ENCODE results near the gene TLR6.

TLR6 gene

DNA sequence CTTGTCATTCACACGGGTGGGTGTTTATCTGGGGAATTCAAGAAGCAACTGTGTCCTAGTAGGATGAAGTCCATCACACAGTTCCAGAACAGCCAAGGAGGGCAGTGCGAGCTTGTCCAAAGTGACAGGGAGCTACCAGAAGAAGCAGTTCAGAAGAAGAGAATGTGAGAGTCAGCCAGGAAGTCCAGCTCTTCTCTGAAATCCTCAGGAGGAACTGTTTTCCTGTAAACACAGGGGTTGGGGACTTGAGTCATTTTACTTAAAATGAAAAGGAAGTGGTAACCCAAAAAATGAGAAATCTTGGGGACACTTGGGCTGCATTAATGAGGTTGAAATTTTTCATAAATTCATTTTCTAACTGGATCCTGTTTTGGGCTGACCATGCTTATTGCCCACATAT is 65.6 kb downstream of the TLR6 start:
- no peak overlapping the region for H3K4me3 ChIP-seq (replicated peaks; ENCODE audit: low read depth, low read length)
- no peak for TF ChIP-seq CTCF (IDR thresholded peaks at IDR 0.05; ENCODE audit: low read length, missing control alignments)

GRCh38 chr4:38788317-38788716 is 68.3 kb downstream of the TLR6 start:
- DNase-seq (ENCODE audit: low read depth): peak; percentile 62
- no peak overlapping the region for H3K4me3 ChIP-seq (replicated peaks; ENCODE audit: low read depth, low read length)
- no peak for TF ChIP-seq CTCF (IDR thresholded peaks at IDR 0.05; ENCODE audit: low read length, missing control alignments)

More for the DNA sequence above, 65.6 kb downstream of the TLR6 start:
- DNase-seq (ENCODE audit: low read depth): no peak

DNA sequence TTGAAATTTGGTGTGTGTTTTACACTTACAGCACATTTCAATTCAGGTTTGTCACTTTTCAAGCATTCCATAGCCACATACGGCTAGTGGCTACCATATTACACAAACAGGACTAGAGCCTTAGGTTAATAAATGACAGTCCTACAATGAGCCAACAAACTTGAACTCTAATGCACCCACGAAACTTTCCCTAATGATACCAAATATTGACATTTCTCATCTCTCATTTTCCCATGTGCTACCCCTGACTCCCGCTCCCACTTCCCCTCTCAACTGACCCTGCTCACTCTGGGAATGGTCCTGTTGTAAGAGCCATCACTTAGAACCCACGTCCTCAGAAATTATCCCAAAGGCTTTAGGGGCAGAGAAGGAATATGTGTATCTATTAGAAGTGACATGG is 68.9 kb downstream of the TLR6 start:
- no peak for DNase-seq (ENCODE audit: low read depth)
- no peak for TF ChIP-seq CTCF (IDR thresholded peaks at IDR 0.05; ENCODE audit: low read length, missing control alignments)
- no peak overlapping the region for H3K4me3 ChIP-seq (replicated peaks; ENCODE audit: low read depth, low read length)

DNA sequence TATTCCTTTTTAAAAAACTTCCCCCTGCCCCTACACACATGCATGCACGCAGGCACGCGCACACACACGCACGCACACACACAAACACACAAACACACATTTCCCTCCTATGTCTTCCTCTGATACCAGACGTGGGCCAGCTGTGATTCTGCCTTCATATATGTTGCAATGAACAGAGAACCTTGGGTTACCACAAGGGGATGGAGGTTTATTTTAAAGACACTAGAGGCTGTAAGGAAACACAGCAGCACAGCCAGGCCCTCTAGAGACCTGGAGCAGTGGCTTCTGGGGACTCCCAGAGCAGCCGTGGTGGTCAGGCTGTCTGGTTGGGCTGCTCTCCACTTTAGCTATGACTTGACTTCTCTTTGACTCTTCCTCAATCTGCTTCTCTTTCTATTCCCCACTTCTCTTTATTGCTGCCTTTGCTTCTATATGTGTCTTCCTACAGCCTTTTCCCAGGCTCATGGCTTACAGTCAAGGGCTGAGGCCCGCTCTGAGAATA is 70.7 kb downstream of the TLR6 start:
- no peak overlapping the region for H3K4me3 ChIP-seq (replicated peaks; ENCODE audit: low read depth, low read length)
- no peak for TF ChIP-seq CTCF (IDR thresholded peaks at IDR 0.05; ENCODE audit: low read length, missing control alignments)
- DNase-seq (ENCODE audit: low read depth): no peak

DNA sequence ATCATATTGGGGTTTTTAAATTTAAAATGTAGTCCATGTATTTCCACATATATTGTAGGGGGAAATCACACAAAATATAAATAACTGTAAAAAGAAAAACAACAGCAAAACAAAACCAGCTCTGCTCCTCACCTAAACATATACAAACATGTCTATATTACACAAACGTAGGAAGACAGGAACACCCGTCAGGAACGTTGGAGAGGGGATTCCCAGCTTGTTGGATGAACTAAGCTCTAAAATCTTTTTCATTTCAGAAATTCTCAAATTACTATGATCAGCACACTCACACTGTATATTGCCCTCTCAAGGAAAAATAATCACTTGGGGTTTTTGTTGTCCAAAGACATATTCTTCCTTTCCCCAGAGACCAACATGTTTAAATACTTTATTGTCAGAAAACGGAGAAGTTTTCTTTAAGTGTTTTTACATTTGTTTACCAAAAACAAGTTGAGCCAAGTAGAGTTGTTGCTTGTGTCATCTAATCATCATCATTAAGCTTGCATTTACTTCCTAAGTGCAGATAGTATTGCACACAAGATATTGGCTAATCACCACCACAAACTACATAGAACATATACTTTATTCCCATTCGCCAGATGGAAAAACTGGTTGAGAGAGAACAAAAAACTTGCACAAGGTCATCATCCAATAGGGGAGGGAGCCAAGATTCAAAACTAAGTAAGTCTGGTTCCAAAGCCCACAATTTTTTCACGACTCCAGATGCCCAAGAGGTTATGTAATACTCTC is 71.4 kb downstream of the TLR6 start:
- no peak for DNase-seq (ENCODE audit: low read depth)
- TF ChIP-seq CTCF (IDR thresholded peaks at IDR 0.05; ENCODE audit: low read length, missing control alignments): no peak
- H3K4me3 ChIP-seq (replicated peaks; ENCODE audit: low read depth, low read length): no peak overlapping the region

GRCh38 chr4:38784141-38784540 is 72.5 kb downstream of the TLR6 start:
- H3K4me3 ChIP-seq (replicated peaks; ENCODE audit: low read depth, low read length): no peak overlapping the region
- no peak for TF ChIP-seq CTCF (IDR thresholded peaks at IDR 0.05; ENCODE audit: low read length, missing control alignments)
- DNase-seq (ENCODE audit: low read depth): no peak

GRCh38 chr4:38783109-38783460 is 73.5 kb downstream of the TLR6 start:
- no peak overlapping the region for H3K4me3 ChIP-seq (replicated peaks; ENCODE audit: low read depth, low read length)
- no peak for DNase-seq (ENCODE audit: low read depth)
- no peak for TF ChIP-seq CTCF (IDR thresholded peaks at IDR 0.05; ENCODE audit: low read length, missing control alignments)

Data from fibroblast of pulmonary artery (primary cell).